ENCODE data around the gene CEP89. TPM values are rescaled to one million over a fixed set of nuclear protein-coding genes. Genes with fewer than 3 reads are reported as not detected.

The CEP89 gene
- total RNA-seq, 4 donors from 2014 or later = 18.5 to 24.7 (median 19.4) TPM

Small RNA genes lying within 50 kb of the gene (small RNA-seq; reads per million reads assigned to genes)
- not detected for gene RN7SKP22

Other genes with a start within 250 kb of the CEP89 start
- 1 to 10 TPM in 1 of 4 donors, under 1 TPM in 2, not detected in 1; 0.67 to 2.1 (median 0.67) TPM for gene SLC7A9, start 102.2 kb downstream of the CEP89 start, total RNA-seq
- 1 to 10 TPM in 2 of 4 donors, under 1 TPM in 2; 0.40 to 1.7 (median 0.94) TPM for gene FAAP24, start 284 bp upstream of the CEP89 start, total RNA-seq
- 10 to 100 TPM; 11.2 to 16.9 (median 13.9) TPM for gene RHPN2, start 92.9 kb upstream of the CEP89 start, total RNA-seq
- 10 to 100 TPM in 2 of 4 donors, 1 to 10 TPM in 2; 9.1 to 11.6 (median 10.0) TPM for gene GPATCH1, start 109.2 kb upstream of the CEP89 start, total RNA-seq
- gene WDR88, start 160.2 kb upstream of the CEP89 start, total RNA-seq = not detected
- 10 to 100 TPM; 33.3 to 49.9 (median 39.0) TPM for gene LRP3, start 222.4 kb upstream of the CEP89 start, total RNA-seq